Measurements from ENCODE around the gene TPCN2. TPM values are rescaled to one million over a fixed set of nuclear protein-coding genes. Genes with fewer than 3 reads are reported as not detected.

The TPCN2 gene
- polyA plus RNA-seq, 1 donor from 2014 or later = 14.2 TPM

DNA sequence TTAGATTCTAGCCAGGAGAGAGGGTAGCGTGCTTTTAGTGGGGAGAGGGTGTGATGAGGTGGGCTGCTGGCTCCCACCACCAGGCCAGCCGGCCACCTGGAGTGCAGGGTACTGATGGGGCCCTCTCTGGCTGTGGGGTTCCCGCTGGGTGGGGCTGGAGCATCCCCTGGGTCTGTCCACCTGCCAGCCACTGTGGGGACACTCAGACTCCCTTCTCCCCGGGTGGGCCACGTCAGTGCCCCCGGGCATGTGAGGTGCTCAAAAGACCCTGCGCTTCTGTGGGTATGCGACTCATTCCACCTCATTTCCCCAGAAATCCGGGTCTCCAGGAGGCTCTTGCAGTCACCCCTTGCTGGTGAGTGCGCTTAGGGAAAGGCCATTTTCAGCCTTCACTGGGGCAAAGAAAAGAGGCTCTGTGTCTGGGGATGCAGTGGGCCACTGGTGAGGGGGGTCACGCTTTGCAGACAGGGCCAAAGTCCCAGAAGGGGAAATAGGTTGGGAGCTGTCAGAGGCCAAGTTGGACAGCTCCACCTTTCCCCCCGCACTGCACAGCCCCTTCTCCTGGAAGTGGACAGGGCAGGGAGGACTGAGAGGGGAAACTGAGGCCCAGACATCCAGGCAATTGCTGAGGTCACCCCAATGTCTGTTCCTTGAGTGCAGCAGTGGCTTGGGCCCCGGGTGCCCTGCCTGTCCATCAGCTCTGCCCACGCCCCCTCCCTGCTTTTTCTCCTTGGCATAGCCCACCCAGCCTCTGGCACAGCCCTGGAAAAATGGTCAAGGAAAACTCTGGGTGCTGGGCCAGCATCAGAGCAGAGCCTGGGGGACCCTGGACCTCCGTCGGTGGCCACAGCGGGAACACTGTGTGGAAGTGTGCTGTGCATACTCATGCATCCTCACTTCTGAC, 53.3 kb downstream of the TPCN2 start:
- Histone ChIP-seq H3K4me2 (ENCODE audit: low read length) (no peak overlapping the region), H3K4me3 (ENCODE audit: low read length) (no peak overlapping the region), H3F3A (ENCODE audit: insufficient read depth, low read length, poor library complexity, severe bottlenecking) (no peaks in the 10 kb centered on the region), H3K79me2 (replicated peaks; ENCODE audit: insufficient read depth, low read length) (no peaks in the 10 kb centered on the region), H3K27ac (ENCODE audit: low read length) (no peak overlapping the region), H2AFZ (ENCODE audit: low read depth, low read length) (no peak overlapping the region), H3K9ac (ENCODE audit: low read length) (no peak overlapping the region), H3K9me3 (ENCODE audit: low read length) (no peaks in the 10 kb centered on the region), H3K9me2 (ENCODE audit: insufficient read depth, low read length) (no peaks in the 10 kb centered on the region), H3K36me3 (ENCODE audit: insufficient read depth, low read length) (no peaks in the 10 kb centered on the region), H4K20me1 (ENCODE audit: insufficient read depth) (no peaks in the 10 kb centered on the region), H3K27me3 (ENCODE audit: insufficient read depth, low read depth, low read length) (no peaks in the 10 kb centered on the region)
- TF ChIP-seq, protein P1, sequence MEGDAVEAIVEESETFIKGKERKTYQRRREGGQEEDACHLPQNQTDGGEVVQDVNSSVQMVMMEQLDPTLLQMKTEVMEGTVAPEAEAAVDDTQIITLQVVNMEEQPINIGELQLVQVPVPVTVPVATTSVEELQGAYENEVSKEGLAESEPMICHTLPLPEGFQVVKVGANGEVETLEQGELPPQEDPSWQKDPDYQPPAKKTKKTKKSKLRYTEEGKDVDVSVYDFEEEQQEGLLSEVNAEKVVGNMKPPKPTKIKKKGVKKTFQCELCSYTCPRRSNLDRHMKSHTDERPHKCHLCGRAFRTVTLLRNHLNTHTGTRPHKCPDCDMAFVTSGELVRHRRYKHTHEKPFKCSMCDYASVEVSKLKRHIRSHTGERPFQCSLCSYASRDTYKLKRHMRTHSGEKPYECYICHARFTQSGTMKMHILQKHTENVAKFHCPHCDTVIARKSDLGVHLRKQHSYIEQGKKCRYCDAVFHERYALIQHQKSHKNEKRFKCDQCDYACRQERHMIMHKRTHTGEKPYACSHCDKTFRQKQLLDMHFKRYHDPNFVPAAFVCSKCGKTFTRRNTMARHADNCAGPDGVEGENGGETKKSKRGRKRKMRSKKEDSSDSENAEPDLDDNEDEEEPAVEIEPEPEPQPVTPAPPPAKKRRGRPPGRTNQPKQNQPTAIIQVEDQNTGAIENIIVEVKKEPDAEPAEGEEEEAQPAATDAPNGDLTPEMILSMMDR (IDR thresholded peaks at IDR 0.05; ENCODE audit: poor library complexity, severe bottlenecking) = no peak
- TF ChIP-seq EP300 (conservative IDR thresholded peaks at IDR 0.05; ENCODE audit: poor library complexity, severe bottlenecking) (no peak), SMC3 (conservative IDR thresholded peaks at IDR 0.05; ENCODE audit: poor library complexity) (no peak), EZH2 (IDR thresholded peaks at IDR 0.05; ENCODE audit: borderline replicate concordance, insufficient read depth, low read length, poor library complexity, severe bottlenecking) (no peak), RAD21 (conservative IDR thresholded peaks at IDR 0.05) (no peak), TAF1 (IDR thresholded peaks at IDR 0.05; ENCODE audit: low read depth) (no peak), MXI1 (conservative IDR thresholded peaks at IDR 0.05; ENCODE audit: poor library complexity, severe bottlenecking) (no peak), POLR2AphosphoS5 (IDR thresholded peaks at IDR 0.05) (no peak)
- TF ChIP-seq, protein P2, sequence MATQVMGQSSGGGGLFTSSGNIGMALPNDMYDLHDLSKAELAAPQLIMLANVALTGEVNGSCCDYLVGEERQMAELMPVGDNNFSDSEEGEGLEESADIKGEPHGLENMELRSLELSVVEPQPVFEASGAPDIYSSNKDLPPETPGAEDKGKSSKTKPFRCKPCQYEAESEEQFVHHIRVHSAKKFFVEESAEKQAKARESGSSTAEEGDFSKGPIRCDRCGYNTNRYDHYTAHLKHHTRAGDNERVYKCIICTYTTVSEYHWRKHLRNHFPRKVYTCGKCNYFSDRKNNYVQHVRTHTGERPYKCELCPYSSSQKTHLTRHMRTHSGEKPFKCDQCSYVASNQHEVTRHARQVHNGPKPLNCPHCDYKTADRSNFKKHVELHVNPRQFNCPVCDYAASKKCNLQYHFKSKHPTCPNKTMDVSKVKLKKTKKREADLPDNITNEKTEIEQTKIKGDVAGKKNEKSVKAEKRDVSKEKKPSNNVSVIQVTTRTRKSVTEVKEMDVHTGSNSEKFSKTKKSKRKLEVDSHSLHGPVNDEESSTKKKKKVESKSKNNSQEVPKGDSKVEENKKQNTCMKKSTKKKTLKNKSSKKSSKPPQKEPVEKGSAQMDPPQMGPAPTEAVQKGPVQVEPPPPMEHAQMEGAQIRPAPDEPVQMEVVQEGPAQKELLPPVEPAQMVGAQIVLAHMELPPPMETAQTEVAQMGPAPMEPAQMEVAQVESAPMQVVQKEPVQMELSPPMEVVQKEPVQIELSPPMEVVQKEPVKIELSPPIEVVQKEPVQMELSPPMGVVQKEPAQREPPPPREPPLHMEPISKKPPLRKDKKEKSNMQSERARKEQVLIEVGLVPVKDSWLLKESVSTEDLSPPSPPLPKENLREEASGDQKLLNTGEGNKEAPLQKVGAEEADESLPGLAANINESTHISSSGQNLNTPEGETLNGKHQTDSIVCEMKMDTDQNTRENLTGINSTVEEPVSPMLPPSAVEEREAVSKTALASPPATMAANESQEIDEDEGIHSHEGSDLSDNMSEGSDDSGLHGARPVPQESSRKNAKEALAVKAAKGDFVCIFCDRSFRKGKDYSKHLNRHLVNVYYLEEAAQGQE (IDR thresholded peaks at IDR 0.05; ENCODE audit: borderline replicate concordance) = no peak

DNA sequence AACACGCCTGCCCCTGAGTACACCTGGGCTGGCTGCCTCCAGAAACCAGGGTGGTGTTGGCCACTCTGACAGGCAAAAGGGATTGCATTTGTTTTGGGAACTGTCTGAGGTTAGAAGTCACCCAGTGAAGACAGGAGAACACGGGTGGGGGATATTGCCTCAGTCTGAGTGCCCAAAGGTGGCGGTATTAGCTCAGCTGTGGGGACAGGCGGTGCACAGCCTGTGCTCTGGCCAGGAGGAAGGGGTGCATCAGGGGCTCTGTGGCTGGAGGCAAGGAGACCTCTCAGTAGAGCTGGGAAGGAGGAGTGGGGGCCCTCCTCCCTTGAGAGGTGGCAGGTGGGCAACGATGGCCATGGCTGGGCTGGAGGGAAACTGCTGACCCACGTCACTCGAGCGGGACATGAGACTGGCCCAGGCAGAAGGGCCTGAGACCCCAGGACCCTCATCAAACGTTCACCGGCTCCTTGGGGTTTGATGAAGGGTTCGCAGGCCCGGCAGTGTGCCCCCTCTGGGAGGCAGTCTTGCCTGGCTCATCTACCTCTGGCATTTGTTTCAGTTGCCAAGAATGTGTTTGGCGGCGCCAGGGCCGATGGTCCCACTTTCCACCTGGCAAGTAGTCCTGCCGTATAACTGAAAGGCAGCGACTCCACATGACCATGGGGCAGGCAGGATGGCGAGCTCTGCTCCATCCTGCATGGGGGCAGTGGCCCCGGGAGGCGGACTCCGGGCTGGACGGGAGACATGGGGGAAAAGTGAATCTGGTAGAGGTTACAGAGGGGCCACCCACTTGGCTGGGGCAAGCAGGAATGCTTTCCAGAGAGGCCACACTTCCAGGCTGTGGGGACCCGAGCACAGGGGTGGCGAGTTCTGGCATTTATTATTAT, 54.2 kb downstream of the TPCN2 start:
- Histone ChIP-seq H3K79me2 (replicated peaks; ENCODE audit: insufficient read depth, low read length) (no peaks in the 10 kb centered on the region), H3K4me3 (ENCODE audit: low read length) (no peak overlapping the region), H3K27ac (ENCODE audit: low read length) (no peak overlapping the region), H3K4me2 (ENCODE audit: low read length) (no peak overlapping the region), H3K9me3 (ENCODE audit: low read length) (no peaks in the 10 kb centered on the region), H3K9ac (ENCODE audit: low read length) (no peak overlapping the region), H4K20me1 (ENCODE audit: insufficient read depth) (no peaks in the 10 kb centered on the region), H2AFZ (ENCODE audit: low read depth, low read length) (no peak overlapping the region), H3K36me3 (ENCODE audit: insufficient read depth, low read length) (no peaks in the 10 kb centered on the region), H3F3A (ENCODE audit: insufficient read depth, low read length, poor library complexity, severe bottlenecking) (no peaks in the 10 kb centered on the region), H3K27me3 (ENCODE audit: insufficient read depth, low read depth, low read length) (no peaks in the 10 kb centered on the region), H3K9me2 (ENCODE audit: insufficient read depth, low read length) (no peaks in the 10 kb centered on the region)
- TF ChIP-seq RAD21 (conservative IDR thresholded peaks at IDR 0.05) = no peak
- TF ChIP-seq TAF1 (IDR thresholded peaks at IDR 0.05; ENCODE audit: low read depth) = no peak
- TF ChIP-seq, protein P1 (IDR thresholded peaks at IDR 0.05; ENCODE audit: poor library complexity, severe bottlenecking) = no peak
- no peak for TF ChIP-seq SMC3 (conservative IDR thresholded peaks at IDR 0.05; ENCODE audit: poor library complexity)
- TF ChIP-seq POLR2AphosphoS5 (IDR thresholded peaks at IDR 0.05) = no peak
- no peak for TF ChIP-seq EZH2 (IDR thresholded peaks at IDR 0.05; ENCODE audit: borderline replicate concordance, insufficient read depth, low read length, poor library complexity, severe bottlenecking)
- no peak for TF ChIP-seq MXI1 (conservative IDR thresholded peaks at IDR 0.05; ENCODE audit: poor library complexity, severe bottlenecking)
- no peak for TF ChIP-seq EP300 (conservative IDR thresholded peaks at IDR 0.05; ENCODE audit: poor library complexity, severe bottlenecking)
- TF ChIP-seq, protein P2 (IDR thresholded peaks at IDR 0.05; ENCODE audit: borderline replicate concordance) = no peak

All from neural cell (in vitro differentiated cells).